ENCODE measurements around the gene DMRTB1. TPM values are rescaled to one million over a fixed set of nuclear protein-coding genes. Genes with fewer than 3 reads are reported as not detected.

DMRTB1 gene
- total RNA-seq = not detected in 2 replicates

GRCh38 chr1:53459321-53460175, at the start of gene DMRTB1:
DMRTB1 (plus strand) TSS chr1:53459399; CDS start chr1:53459454, 55 bp downstream.

Other genes with a start within 250 kb of the DMRTB1 start
- 45.7 and 49.2 TPM in 2 replicates for gene CZIB, start 238.8 kb upstream of the DMRTB1 start, total RNA-seq
- 22.8 and 23.3 TPM in 2 replicates for gene MAGOH, start 220.9 kb upstream of the DMRTB1 start, total RNA-seq
- 40.4 and 69.0 TPM in 2 replicates for gene LRP8, start 131.3 kb upstream of the DMRTB1 start, total RNA-seq

All from subcutaneous preadipocyte (primary cell).